ENCODE measurements around the gene PAPPA2. TPM values are rescaled to one million over a fixed set of nuclear protein-coding genes. Genes with fewer than 3 reads are reported as not detected.
"Not testable (repeated sequence)": the region's sequence is repeated elsewhere in the genome, so short reads cannot be mapped to it uniquely, and the experiment has no call there.

The PAPPA2 gene
- total and polyA plus RNA-seq, 11 donors, result 0.04 to 1.5 (median 0.38) TPM

DNA sequence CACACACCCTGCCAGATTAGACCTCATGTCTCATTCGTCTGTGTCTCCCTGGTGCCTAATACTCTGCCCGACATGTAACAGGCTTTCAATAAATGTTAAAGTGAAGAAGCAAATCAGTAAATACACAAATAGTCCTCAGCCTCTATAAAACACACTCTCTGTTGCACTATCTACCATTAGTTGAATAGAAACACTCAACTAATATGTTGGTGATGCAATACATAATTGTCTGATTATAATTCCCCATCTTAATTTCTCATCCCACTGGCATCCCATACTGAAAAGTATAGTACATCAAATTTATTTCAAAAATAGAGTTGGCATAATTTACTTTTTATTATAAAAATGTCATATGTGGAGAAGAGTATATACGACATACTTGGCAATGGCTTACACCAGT is 162.4 kb downstream of the PAPPA2 start:
- WGBS, 4 donors, result 79 to 86% (median 82%) methylated on average over 3 of the region's 3 CpGs
- Histone ChIP-seq H3K4me1 (no peaks in the 10 kb centered on the region), H3K27me3 (no peaks in the 10 kb centered on the region), H3K27ac (no peak overlapping the region), H3K36me3 (no peaks in the 10 kb centered on the region), H3K4me3 (no peak overlapping the region), H3K9me3 (peaks cover 0 to 10% (median 0%) of the 10 kb centered on the region in 12 donors)
- intact Hi-C loops (cut with DNase I), result no loop called here
- no peak for ATAC-seq
- no peak for DNase-seq
- no peak for TF ChIP-seq POLR2A (IDR thresholded peaks at IDR 0.05)
- TF ChIP-seq, protein P1, sequence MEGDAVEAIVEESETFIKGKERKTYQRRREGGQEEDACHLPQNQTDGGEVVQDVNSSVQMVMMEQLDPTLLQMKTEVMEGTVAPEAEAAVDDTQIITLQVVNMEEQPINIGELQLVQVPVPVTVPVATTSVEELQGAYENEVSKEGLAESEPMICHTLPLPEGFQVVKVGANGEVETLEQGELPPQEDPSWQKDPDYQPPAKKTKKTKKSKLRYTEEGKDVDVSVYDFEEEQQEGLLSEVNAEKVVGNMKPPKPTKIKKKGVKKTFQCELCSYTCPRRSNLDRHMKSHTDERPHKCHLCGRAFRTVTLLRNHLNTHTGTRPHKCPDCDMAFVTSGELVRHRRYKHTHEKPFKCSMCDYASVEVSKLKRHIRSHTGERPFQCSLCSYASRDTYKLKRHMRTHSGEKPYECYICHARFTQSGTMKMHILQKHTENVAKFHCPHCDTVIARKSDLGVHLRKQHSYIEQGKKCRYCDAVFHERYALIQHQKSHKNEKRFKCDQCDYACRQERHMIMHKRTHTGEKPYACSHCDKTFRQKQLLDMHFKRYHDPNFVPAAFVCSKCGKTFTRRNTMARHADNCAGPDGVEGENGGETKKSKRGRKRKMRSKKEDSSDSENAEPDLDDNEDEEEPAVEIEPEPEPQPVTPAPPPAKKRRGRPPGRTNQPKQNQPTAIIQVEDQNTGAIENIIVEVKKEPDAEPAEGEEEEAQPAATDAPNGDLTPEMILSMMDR (IDR thresholded peaks at IDR 0.05), result no peak

DNA sequence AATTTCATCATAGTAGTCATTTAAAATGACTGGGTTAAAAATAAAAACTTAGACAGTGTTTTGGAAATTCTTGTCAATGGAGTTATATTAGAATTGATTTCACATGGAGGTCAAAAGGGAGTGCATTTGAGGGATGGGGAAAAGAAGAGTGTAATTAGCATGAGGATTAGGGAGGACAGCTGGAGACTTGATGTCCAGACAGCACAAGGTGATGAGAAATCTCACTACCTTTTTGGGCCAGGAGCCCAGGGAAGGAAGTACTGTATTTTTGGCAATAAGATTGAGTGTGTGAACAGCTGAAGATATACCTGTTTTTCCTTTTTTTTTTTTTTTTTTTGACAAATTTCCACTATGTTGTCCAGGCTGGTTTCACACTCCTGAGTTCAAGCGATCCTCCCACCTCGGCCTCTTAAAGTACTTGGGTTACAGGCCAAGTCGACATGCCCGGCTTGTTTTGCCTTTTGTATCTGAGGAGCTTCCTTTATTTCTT is 163.6 kb downstream of the PAPPA2 start:
- ATAC-seq, result no peak
- WGBS, 4 donors, result 84 to 90% (median 85%) methylated on average over 4 of the region's 4 CpGs
- intact Hi-C loops (cut with DNase I), result no loop called here
- no peak for DNase-seq
- Histone ChIP-seq H3K4me3 (no peak overlapping the region), H3K9me3 (peaks cover 0 to 10% (median 0%) of the 10 kb centered on the region in 12 donors), H3K36me3 (no peaks in the 10 kb centered on the region), H3K4me1 (no peaks in the 10 kb centered on the region), H3K27ac (no peak overlapping the region), H3K27me3 (no peaks in the 10 kb centered on the region)
- no peak for TF ChIP-seq POLR2A (IDR thresholded peaks at IDR 0.05)
- TF ChIP-seq, protein P1 (IDR thresholded peaks at IDR 0.05), result no peak

DNA sequence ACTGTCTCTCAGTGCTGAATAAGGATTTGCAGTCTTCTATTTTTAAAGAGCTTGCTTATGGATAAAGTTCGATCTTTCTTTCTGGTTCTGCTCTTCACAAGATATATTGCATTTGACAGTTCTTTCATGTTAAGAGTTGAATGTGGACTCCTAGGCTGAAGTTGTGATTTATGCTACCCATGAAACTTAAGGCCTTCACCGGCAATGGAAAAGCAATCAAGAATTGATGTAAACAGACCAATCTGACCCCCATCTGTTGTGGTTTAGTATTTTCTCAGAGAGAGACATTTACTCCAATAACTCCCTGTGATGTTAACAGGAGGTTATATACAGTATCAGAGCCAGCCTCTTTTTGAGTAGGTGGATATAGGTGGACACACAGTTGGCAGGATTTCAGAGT is 165.8 kb downstream of the PAPPA2 start:
- intact Hi-C loops (cut with DNase I), result no loop called here
- no peak overlapping the region for H3K27ac ChIP-seq
- no peak for ATAC-seq
- no peaks in the 10 kb centered on the region for H3K4me1 ChIP-seq
- WGBS, 4 donors, result 60 to 81% (median 79%) methylated on average over 2 of the region's 2 CpGs
- H3K36me3 ChIP-seq, result no peaks in the 10 kb centered on the region
- H3K27me3 ChIP-seq, result no peaks in the 10 kb centered on the region
- H3K9me3 ChIP-seq, result no peaks in the 10 kb centered on the region
- no peak for DNase-seq
- no peak for TF ChIP-seq POLR2A (IDR thresholded peaks at IDR 0.05)
- TF ChIP-seq, protein P1 (IDR thresholded peaks at IDR 0.05), result no peak
- H3K4me3 ChIP-seq, result no peak overlapping the region

DNA sequence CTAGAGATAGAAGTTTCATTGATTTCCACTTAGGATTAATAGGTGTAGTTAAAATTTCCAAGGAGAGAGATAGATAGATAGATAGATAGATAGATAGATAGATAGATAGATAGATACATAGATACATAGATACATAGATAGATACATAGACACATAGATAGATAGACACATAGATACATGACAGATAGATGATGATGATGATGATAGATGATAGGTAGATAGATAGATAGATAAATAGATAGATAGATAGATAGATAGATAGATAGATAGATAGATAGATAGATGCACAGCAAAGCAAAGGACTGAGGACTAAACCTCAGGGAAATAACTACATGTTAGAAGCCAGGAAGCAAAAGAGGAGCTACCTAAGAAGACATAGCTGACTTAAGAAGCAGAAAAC is 171.8 kb downstream of the PAPPA2 start:
- not testable (repeated sequence) for H3K4me3 ChIP-seq, H3K27ac ChIP-seq, H3K27me3 ChIP-seq, H3K36me3 ChIP-seq, H3K9me3 ChIP-seq, DNase-seq, H3K4me1 ChIP-seq, ATAC-seq
- intact Hi-C loops (cut with DNase I), result loop anchor here in 1 of 10 donors (5.0 kb wide), 1 partner anchor 62 kb away; no protein-coding TSS in a partner anchor
